ENCODE results near the gene SH3PXD2B.

GRCh38 chr5:172429201-172429940 lies 25.0 kb downstream of the SH3PXD2B start:
- TF ChIP-seq EP300 (IDR thresholded peaks at IDR 0.05; ENCODE audit: borderline replicate concordance) (no peak), FOXM1 (IDR thresholded peaks at IDR 0.05; ENCODE audit: borderline replicate concordance, low read depth) (no peak), YY1 (IDR thresholded peaks at IDR 0.05; ENCODE audit: low read depth) (no peak), RAD21 (IDR thresholded peaks at IDR 0.05; ENCODE audit: low read depth) (no peak), EGR1 (IDR thresholded peaks at IDR 0.05) (no peak), CEBPB (IDR thresholded peaks at IDR 0.05) (no peak), REST (IDR thresholded peaks at IDR 0.05; ENCODE audit: low read depth) (no peak), NFIC (IDR thresholded peaks at IDR 0.05) (no peak), TEAD4 (IDR thresholded peaks at IDR 0.05) (no peak), TCF12 (IDR thresholded peaks at IDR 0.05; ENCODE audit: low read depth) (no peak), MAX (IDR thresholded peaks at IDR 0.05) (no peak), CREB1 (IDR thresholded peaks at IDR 0.05; ENCODE audit: low read depth) (no peak), USF1 (IDR thresholded peaks at IDR 0.05) (no peak)
